ENCODE results near the gene FCHSD2.

FCHSD2 gene

DNA sequence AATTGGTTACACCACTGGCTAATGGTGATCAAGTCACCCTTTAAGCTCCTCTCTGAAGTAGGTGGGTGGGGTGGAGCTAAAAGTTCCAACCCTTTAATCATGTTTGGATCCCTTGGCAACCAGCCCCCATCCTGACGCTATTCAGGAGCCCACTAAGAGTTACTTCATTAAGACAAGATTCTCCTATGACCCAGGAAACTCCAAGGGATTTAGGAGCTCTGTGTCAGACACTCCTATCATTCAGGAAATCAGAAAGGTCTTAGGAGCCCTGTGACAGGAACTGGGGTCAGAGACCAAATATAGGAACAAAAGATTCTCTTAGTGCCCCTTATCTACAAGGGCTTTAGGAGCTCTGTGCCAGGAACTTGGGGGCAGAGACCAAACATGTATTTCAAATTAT is 186.7 kb downstream of the FCHSD2 start:
- in situ Hi-C loops (cut with HindIII; ENCODE audit: low sequenced_read_pairs) = no loop called here
- no peak overlapping the region for H3K4me3 ChIP-seq (ENCODE audit: low read depth, low read length)
- DNase-seq (ENCODE audit: low read depth) = no peak
- TF ChIP-seq, protein P1, sequence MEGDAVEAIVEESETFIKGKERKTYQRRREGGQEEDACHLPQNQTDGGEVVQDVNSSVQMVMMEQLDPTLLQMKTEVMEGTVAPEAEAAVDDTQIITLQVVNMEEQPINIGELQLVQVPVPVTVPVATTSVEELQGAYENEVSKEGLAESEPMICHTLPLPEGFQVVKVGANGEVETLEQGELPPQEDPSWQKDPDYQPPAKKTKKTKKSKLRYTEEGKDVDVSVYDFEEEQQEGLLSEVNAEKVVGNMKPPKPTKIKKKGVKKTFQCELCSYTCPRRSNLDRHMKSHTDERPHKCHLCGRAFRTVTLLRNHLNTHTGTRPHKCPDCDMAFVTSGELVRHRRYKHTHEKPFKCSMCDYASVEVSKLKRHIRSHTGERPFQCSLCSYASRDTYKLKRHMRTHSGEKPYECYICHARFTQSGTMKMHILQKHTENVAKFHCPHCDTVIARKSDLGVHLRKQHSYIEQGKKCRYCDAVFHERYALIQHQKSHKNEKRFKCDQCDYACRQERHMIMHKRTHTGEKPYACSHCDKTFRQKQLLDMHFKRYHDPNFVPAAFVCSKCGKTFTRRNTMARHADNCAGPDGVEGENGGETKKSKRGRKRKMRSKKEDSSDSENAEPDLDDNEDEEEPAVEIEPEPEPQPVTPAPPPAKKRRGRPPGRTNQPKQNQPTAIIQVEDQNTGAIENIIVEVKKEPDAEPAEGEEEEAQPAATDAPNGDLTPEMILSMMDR (IDR thresholded peaks at IDR 0.05; ENCODE audit: low read depth, low read length, missing control alignments) = no peak

DNA sequence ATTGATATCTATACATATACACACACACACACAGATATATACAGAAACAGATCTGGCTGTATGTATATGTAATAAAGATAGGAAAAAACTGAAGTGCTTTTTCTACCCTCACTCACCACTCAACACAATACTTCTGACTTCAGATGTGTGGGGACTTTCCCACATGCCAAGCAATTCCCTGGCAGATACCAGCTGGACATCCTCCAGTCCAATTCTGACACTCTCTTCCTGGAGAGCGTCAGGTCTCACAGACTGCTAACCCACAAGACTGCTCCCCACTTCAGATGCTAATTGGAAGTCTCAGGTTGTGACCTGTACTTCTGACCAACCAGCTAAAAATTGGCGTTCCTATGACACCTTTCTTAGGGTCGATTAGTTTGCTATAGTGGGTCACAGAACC is 187.3 kb downstream of the FCHSD2 start:
- in situ Hi-C loops (cut with HindIII; ENCODE audit: low sequenced_read_pairs) = no loop called here
- no peak overlapping the region for H3K4me3 ChIP-seq (ENCODE audit: low read depth, low read length)
- TF ChIP-seq, protein P1 (IDR thresholded peaks at IDR 0.05; ENCODE audit: low read depth, low read length, missing control alignments) = no peak
- no peak for DNase-seq (ENCODE audit: low read depth)

DNA sequence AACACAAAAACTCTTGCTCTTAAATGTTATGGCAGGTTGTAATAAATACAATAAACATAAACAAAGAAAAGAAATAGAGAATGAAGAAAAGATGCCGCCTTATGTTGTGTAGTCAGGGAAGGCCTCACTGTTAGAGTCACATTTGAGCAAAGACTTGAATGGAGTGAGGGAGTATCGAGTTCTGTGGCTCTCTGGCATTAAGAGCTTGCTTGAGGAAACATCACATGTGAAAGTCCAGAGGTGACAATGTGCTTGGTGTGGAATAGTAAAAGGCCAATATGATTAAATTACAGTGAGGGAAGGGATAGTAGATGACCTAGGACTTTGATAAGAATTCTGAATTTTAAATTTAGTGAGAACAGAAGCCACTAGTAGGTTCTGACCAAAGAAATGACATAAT is 188.5 kb downstream of the FCHSD2 start:
- H3K4me3 ChIP-seq (ENCODE audit: low read depth, low read length) = no peak overlapping the region
- TF ChIP-seq, protein P1 (IDR thresholded peaks at IDR 0.05; ENCODE audit: low read depth, low read length, missing control alignments) = no peak
- in situ Hi-C loops (cut with HindIII; ENCODE audit: low sequenced_read_pairs) = no loop called here
- DNase-seq (ENCODE audit: low read depth) = no peak

DNA sequence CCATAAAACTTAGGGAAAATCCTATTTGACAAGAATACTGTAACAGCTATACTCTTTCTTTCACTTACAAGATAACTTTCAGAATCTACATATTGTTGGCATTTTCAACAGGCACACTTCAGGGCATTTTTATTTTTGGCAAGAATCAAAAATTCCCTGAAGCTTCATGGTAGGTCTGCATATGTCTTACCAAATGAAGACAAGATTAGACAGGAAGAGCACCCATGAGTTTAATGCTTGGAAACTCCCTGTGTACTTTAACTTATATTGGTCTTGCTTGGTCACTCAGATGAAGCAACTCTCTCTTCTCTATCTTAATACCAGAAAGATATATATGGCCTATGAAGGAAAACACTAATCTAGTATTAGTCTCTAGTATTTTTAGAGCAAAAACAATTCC is 190.2 kb downstream of the FCHSD2 start:
- H3K4me3 ChIP-seq (ENCODE audit: low read depth, low read length) = no peak overlapping the region
- DNase-seq (ENCODE audit: low read depth) = no peak
- TF ChIP-seq, protein P1 (IDR thresholded peaks at IDR 0.05; ENCODE audit: low read depth, low read length, missing control alignments) = no peak
- in situ Hi-C loops (cut with HindIII; ENCODE audit: low sequenced_read_pairs) = no loop called here

DNA sequence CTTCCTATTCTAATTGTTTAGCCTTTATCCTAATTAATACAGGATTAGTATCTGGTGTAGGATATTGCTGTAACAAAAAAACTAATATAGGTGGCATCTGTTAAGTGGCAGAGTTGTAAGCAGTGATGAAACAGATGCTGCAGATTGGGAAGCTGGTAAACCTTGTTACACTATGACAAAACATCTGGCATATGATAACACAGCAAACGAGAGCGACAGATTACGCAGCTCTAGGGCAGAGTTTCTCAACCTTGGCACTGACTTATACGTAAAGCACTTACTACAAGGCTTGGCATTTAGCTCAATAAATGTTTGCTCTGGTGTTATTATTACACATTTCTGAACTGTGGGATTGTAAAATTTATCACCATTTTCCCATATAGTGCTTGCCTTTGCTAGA is 190.9 kb downstream of the FCHSD2 start:
- in situ Hi-C loops (cut with HindIII; ENCODE audit: low sequenced_read_pairs) = no loop called here
- no peak overlapping the region for H3K4me3 ChIP-seq (ENCODE audit: low read depth, low read length)
- TF ChIP-seq, protein P1 (IDR thresholded peaks at IDR 0.05; ENCODE audit: low read depth, low read length, missing control alignments) = no peak
- no peak for DNase-seq (ENCODE audit: low read depth)

DNA sequence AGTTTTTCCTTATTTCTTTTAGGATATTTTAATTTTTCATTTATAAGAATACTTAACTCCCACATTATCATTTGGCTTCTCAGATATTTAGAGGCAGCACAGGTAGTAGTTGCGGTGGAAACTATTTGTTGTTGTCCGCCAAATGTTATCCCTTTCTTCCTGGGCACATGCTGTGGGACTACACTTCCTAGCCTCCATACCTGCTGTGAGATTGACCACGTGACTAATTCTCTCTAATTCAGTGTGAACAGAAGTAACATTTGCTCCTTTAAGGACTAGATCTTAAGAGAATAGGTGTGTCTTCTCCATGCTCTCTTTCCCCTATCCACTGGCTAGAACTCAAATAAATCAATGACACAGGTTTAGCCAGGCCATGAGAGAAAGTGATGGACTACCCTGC is 191.4 kb downstream of the FCHSD2 start:
- in situ Hi-C loops (cut with HindIII; ENCODE audit: low sequenced_read_pairs) = no loop called here
- DNase-seq (ENCODE audit: low read depth) = no peak

More for the DNA sequence above, 191.4 kb downstream of the FCHSD2 start:
- TF ChIP-seq, protein P1 (IDR thresholded peaks at IDR 0.05; ENCODE audit: low read depth, low read length, missing control alignments) = no peak
- H3K4me3 ChIP-seq (ENCODE audit: low read depth, low read length) = no peak overlapping the region

All from astrocyte of the cerebellum (primary cell).